Ascending aorta (tissue), 2 donors: Measurements from ENCODE around the gene CLN6. TPM values are rescaled to one million over a fixed set of nuclear protein-coding genes. Genes with fewer than 3 reads are reported as not detected.

Source experiments
- DNase-seq, 2 donors: peaks; one replicate each; pipeline ENCODE4 v3.0.0-alpha.2; 2019; ENCODE audit warnings: low spot score in 2 of 2
- H3K27ac ChIP-seq, 2 donors: fragments of 200-600 bp; sonication (generic); one replicate each; pipeline ENCODE4 v1.5.1; 2016 to 2017; ENCODE audit warnings: mild to moderate bottlenecking in 1 of 2
- H3K27me3 ChIP-seq: fragments of 200-600 bp; sonication (generic); one replicate; pipeline ENCODE4 v1.5.1; 2017
- H3K36me3 ChIP-seq, 2 donors: fragments of 200-600 bp; sonication (generic); one replicate each; pipeline ENCODE4 v1.5.1; 2016
- H3K4me1 ChIP-seq, 2 donors: fragments of 200-600 bp; sonication (generic); one replicate each; pipeline ENCODE4 v1.5.1; 2016 to 2017; ENCODE audit warnings: mild to moderate bottlenecking in 1 of 2
- H3K4me3 ChIP-seq, 2 donors: fragments of 200-600 bp; sonication (generic); one replicate each; pipeline ENCODE4 v1.5.1; 2016 to 2017; ENCODE audit warnings: mild to moderate bottlenecking in 1 of 2
- H3K9me3 ChIP-seq, 2 donors: fragments of 200-600 bp; sonication (generic); one replicate each; pipeline ENCODE4 v1.5.1; 2016
- CTCF ChIP-seq, 3 experiments: fragments of 200-600 bp in 2 of 3; fragments of 450-650 bp in 1 of 3; sonication (generic) in 2 of 3; IDR thresholded peaks; one replicate each; pipeline ENCODE4 v1.5.1; 2016 to 2019; ENCODE audit warnings: antibody characterized with exemption in 3 of 3, mild to moderate bottlenecking in 1 of 3, moderate library complexity in 1 of 3
- intact Hi-C: fragments of 100-400 bp; cut with DNase I; formaldehyde crosslinking; loops from one replicate; pipeline ENCODE4 v1.15.1; 2023
- total RNA-seq: library from RNA; depleted of rRNA; stranded (reverse); fragments of >200 nt; gene quantifications from one replicate; pipeline ENCODE4 v1.1.0, GENCODE V29; 2016

CLN6 gene
- total RNA-seq, 1 donor from 2014 or later, result 6.4 TPM

- no peaks in the 10 kb centered on the region for H3K9me3 ChIP-seq
- peak in 1 of 2 donors; percentile 57 for DNase-seq
- peaks cover 10 to 20% of the 10 kb centered on the region in 2 donors for H3K4me1 ChIP-seq
- intact Hi-C loops, result loop anchor here (5.0 kb wide), 1 partner anchor 154 kb away; the partner anchor contains the start of gene PIAS1
- TF ChIP-seq CTCF (IDR thresholded peaks at IDR 0.05), result no peak
- H3K27ac ChIP-seq, result no peak overlapping the region
- no peaks in the 10 kb centered on the region for H3K27me3 ChIP-seq
- no peak overlapping the region for H3K4me3 ChIP-seq
- H3K36me3 ChIP-seq, result no peaks in the 10 kb centered on the region
These were observed 22.8 kb downstream of the CLN6 start for GRCh38 chr15:68206711-68207151.

- intact Hi-C loops, result loop anchor here (5.0 kb wide), 1 partner anchor 154 kb away; the partner anchor contains the start of gene PIAS1
- H3K9me3 ChIP-seq, result no peaks in the 10 kb centered on the region
- TF ChIP-seq CTCF (IDR thresholded peaks at IDR 0.05), result no peak
- no peaks in the 10 kb centered on the region for H3K36me3 ChIP-seq
- DNase-seq, result peak in 1 of 2 donors; percentile 77
- no peaks in the 10 kb centered on the region for H3K27me3 ChIP-seq
- H3K27ac ChIP-seq, result no peak overlapping the region
- H3K4me1 ChIP-seq, result peaks cover 10 to 18% of the 10 kb centered on the region in 2 donors
- H3K4me3 ChIP-seq, result peak overlapping the region in 1 of 2 donors; percentile 37
These were observed 23.5 kb downstream of the CLN6 start for GRCh38 chr15:68205954-68206539.

- intact Hi-C loops, result loop anchor here (5.0 kb wide), 1 partner anchor 153 kb away; the partner anchor contains the start of gene PIAS1
- DNase-seq, result no peak
- Histone ChIP-seq H3K4me3 (peak overlapping the region in 1 of 2 donors; percentile 37), H3K9me3 (no peaks in the 10 kb centered on the region), H3K36me3 (no peaks in the 10 kb centered on the region), H3K4me1 (peaks cover 7 to 13% of the 10 kb centered on the region in 2 donors), H3K27me3 (no peaks in the 10 kb centered on the region), H3K27ac (no peak overlapping the region)
- TF ChIP-seq CTCF (IDR thresholded peaks at IDR 0.05), result no peak
These were observed 24.0 kb downstream of the CLN6 start for GRCh38 chr15:68205558-68205944.

GRCh38 chr15:68204776-68205557 is 24.6 kb downstream of the CLN6 start, which contains the start of gene CALML4:
CALML4 (minus strand) TSS chr15:68205332; CDS start chr15:68205247, 85 bp downstream.
- H3K4me1 ChIP-seq, result peaks cover 6 to 14% of the 10 kb centered on the region in 2 donors
- H3K27ac ChIP-seq, result no peak within 1 kb of the TSS
- peak in 1 of 2 donors; percentile 75 for DNase-seq
- H3K4me3 ChIP-seq, result peak within 1 kb of the TSS; percentile 31 to 37
- TF ChIP-seq CTCF (IDR thresholded peaks at IDR 0.05), result no peak
- no peaks in the 10 kb centered on the region for H3K36me3 ChIP-seq
- intact Hi-C loops, result loop anchor here (5.0 kb wide), 1 partner anchor 153 kb away; the partner anchor contains the start of gene PIAS1
- no peaks in the 10 kb centered on the region for H3K9me3 ChIP-seq
- no peaks in the 10 kb centered on the region for H3K27me3 ChIP-seq

GRCh38 chr15:68204361-68204760 is 25.2 kb downstream of the CLN6 start:
- intact Hi-C loops, result no loop called here
- no peaks in the 10 kb centered on the region for H3K9me3 ChIP-seq
- H3K4me3 ChIP-seq, result no peak overlapping the region
- peaks cover 6 to 17% of the 10 kb centered on the region in 2 donors for H3K4me1 ChIP-seq
- no peaks in the 10 kb centered on the region for H3K27me3 ChIP-seq
- no peak for TF ChIP-seq CTCF (IDR thresholded peaks at IDR 0.05)
- H3K36me3 ChIP-seq, result no peaks in the 10 kb centered on the region
- peak in 1 of 2 donors; percentile 40 for DNase-seq
- H3K27ac ChIP-seq, result no peak overlapping the region
